Endothelial cell of umbilical vein (primary cell): Measurements from ENCODE around the gene P2RY8. TPM values are rescaled to one million over a fixed set of nuclear protein-coding genes. Genes with fewer than 3 reads are reported as not detected.

Experiments used
- BruUV-seq: library from RNA; stranded (reverse); fragments of 400-500 nt; replicated peaks from 2 replicates; lab custom pipeline; 2021; lab: Mats Ljungman, UMichigan
- CTCF ChIA-PET: fragments of 300-600, 350-600 bp; sonication (Branson Sonifier 250); formaldehyde crosslinking; loops from one replicate; lab custom pipeline; 2021; ENCODE audit warnings: antibody characterized with exemption, inconsistent platforms; lab: Charles Lee
- POLR2A ChIA-PET: fragments of 300-600, 350-600 bp; sonication (Branson Sonifier 250); formaldehyde crosslinking; loops from one replicate; lab custom pipeline; 2021; ENCODE audit warnings: antibody characterized with exemption, inconsistent platforms; lab: Charles Lee
- DNase-seq: peaks from one replicate; pipeline ENCODE4 v3.0.0-alpha.2; 2011; ENCODE audit warnings: low read depth, low spot score
- FAIRE-seq: peaks from 2 replicates; lab custom pipeline; 2011; peaks lifted over from hg19 to GRCh38; lab: Jason Lieb, UNC
- H2AFZ ChIP-seq: 2 replicates; pipeline ENCODE4 v1.6.0; 2012; ENCODE audit warnings: low read depth, low read length, control low read depth, inconsistent platforms
- H3K27ac ChIP-seq: 2 replicates; pipeline ENCODE4 v1.5.1; 2011; ENCODE audit warnings: low read depth, mild to moderate bottlenecking, control low read depth, low read length, moderate library complexity; ENCODE audit not compliant: insufficient read depth
- H3K27me3 ChIP-seq, 2 experiments: 2 replicates each; pipeline versions ENCODE4 v1.6.0 to v1.6.1; 2011; ENCODE audit warnings: low read length in 2 of 2, mixed read lengths in 1 of 2; ENCODE audit not compliant: control insufficient read depth in 2 of 2, insufficient read depth in 2 of 2
- H3K36me3 ChIP-seq, 2 experiments: 2 replicates in 1 of 2; 3 replicates in 1 of 2; pipeline ENCODE4 v1.5.1; 2011; ENCODE audit warnings: low read length in 2 of 2, mild to moderate bottlenecking in 1 of 2, moderate library complexity in 1 of 2; ENCODE audit not compliant: control insufficient read depth in 2 of 2, insufficient read depth in 2 of 2; ENCODE audit errors: extremely low read depth in 1 of 2
- H3K4me1 ChIP-seq: 3 replicates; pipeline ENCODE4 v1.5.1; 2011; ENCODE audit warnings: mild to moderate bottlenecking, low read length; ENCODE audit not compliant: control insufficient read depth, insufficient read depth; ENCODE audit errors: extremely low read depth
- H3K4me2 ChIP-seq: 2 replicates; pipeline ENCODE4 v1.6.1; 2011; ENCODE audit warnings: low read length, control low read depth, mixed read lengths; ENCODE audit not compliant: insufficient read depth
- H3K4me3 ChIP-seq, 3 experiments: fragments of 200-600 bp in 1 of 3; sonication (generic), shearing (Covaris generic) in 1 of 3; replicated peaks in 1 of 3; 2 replicates each; pipeline ENCODE4 v1.5.1; 2011 to 2016; ENCODE audit warnings: control low read depth in 3 of 3, low read length in 3 of 3, mild to moderate bottlenecking in 2 of 3, inconsistent platforms in 1 of 3, low read depth in 1 of 3, moderate library complexity in 1 of 3; ENCODE audit not compliant: insufficient read depth in 1 of 3
- H3K79me2 ChIP-seq: 2 replicates; pipeline ENCODE4 v1.6.0; 2012; ENCODE audit warnings: low read length, inconsistent platforms; ENCODE audit not compliant: control insufficient read depth, insufficient read depth
- H3K9ac ChIP-seq: replicated peaks from 2 replicates; pipeline ENCODE3; 2011; ENCODE audit warnings: low read length, control low read depth; ENCODE audit not compliant: insufficient read depth; ENCODE audit errors: extremely low read depth
- H3K9me1 ChIP-seq: replicated peaks from 3 replicates; pipeline ENCODE4 v1.6.0; 2011; ENCODE audit warnings: mild to moderate bottlenecking, low read length; ENCODE audit not compliant: control insufficient read depth, insufficient read depth; ENCODE audit errors: extremely low read depth
- H3K9me3 ChIP-seq: replicated peaks from 2 replicates; pipeline ENCODE4 v1.5.1; 2012; ENCODE audit warnings: low read length, inconsistent platforms; ENCODE audit not compliant: control insufficient read depth, insufficient read depth
- H4K20me1 ChIP-seq: replicated peaks from 2 replicates; pipeline ENCODE3; 2011; ENCODE audit warnings: mild to moderate bottlenecking, low read length; ENCODE audit not compliant: control insufficient read depth, insufficient read depth; ENCODE audit errors: extremely low read depth
- CTCF ChIP-seq, 2 donors: IDR thresholded peaks; 1 replicate in 1 of 2; 2 replicates in 1 of 2; pipeline ENCODE4 v1.5.1; 2011; ENCODE audit warnings: low read length in 2 of 2, mild to moderate bottlenecking in 2 of 2, moderate library complexity in 2 of 2, control low read depth in 1 of 2, inconsistent platforms in 1 of 2, low read depth in 1 of 2; ENCODE audit not compliant: insufficient read depth in 1 of 2; ENCODE audit errors: extremely low read depth in 1 of 2
- EZH2 ChIP-seq: IDR thresholded peaks from 2 replicates; pipeline ENCODE4 v1.6.1; 2012; ENCODE audit warnings: borderline replicate concordance, low read depth, mild to moderate bottlenecking, moderate library complexity, low read length, inconsistent platforms; ENCODE audit not compliant: severe bottlenecking
- FOS ChIP-seq: IDR thresholded peaks from 2 replicates; pipeline ENCODE4 v1.6.1; 2011; ENCODE audit warnings: mild to moderate bottlenecking, low read length, moderate library complexity, borderline replicate concordance; ENCODE audit not compliant: insufficient read depth
- GATA2 ChIP-seq: IDR thresholded peaks from 2 replicates; pipeline ENCODE4 v1.7.0; 2011; ENCODE audit warnings: low read depth, mild to moderate bottlenecking, moderate library complexity, mixed read lengths, low read length; ENCODE audit not compliant: insufficient read length, insufficient read depth
- JUN ChIP-seq: IDR thresholded peaks from 2 replicates; pipeline ENCODE4 v1.6.1; 2011; ENCODE audit warnings: borderline replicate concordance, low read depth; ENCODE audit not compliant: insufficient read length, insufficient read depth
- MAX ChIP-seq: IDR thresholded peaks from 2 replicates; pipeline ENCODE4 v1.6.1; 2011; ENCODE audit not compliant: insufficient read depth, insufficient read length
- MYC ChIP-seq: IDR thresholded peaks from one replicate; pipeline ENCODE4 v1.6.1; 2011; ENCODE audit warnings: mild to moderate bottlenecking, low read depth, low read length
- POLR2A ChIP-seq: IDR thresholded peaks from 2 replicates; pipeline ENCODE4 v1.6.1; 2012; ENCODE audit warnings: low read depth, mild to moderate bottlenecking, control low read depth, low read length
- POLR2AphosphoS5 ChIP-seq: IDR thresholded peaks from 2 replicates; pipeline ENCODE4 v1.6.1; 2012; ENCODE audit warnings: low read depth, mild to moderate bottlenecking, control low read depth, low read length, moderate library complexity; ENCODE audit not compliant: insufficient read depth
- dilution Hi-C: fragments of 300-500 bp; cut with MboI; formaldehyde crosslinking; loops from one replicate; pipeline ENCODE4 v1.15.0; 2019; ENCODE audit warnings: low sequenced_read_pairs; ENCODE audit not compliant: extremely low pct_ligation_motif_present
- intact Hi-C: fragments of 100-400 bp; cut with micrococcal nuclease; formaldehyde crosslinking; loops from one replicate; pipeline ENCODE4 v1.10.0; 2022
- polyA plus RNA-seq, 4 experiments: library from polyadenylated mRNA; depleted of rRNA in 3 of 4; stranded (reverse) in 3 of 4; unstranded in 1 of 4; fragments of >200 nt; gene quantifications; 2 replicates each; pipeline versions ENCODE4 v1.2.1 to v1.2.3, GENCODE V29; 2011 to 2012; ENCODE audit warnings: missing spikeins in 1 of 4
- total RNA-seq: library from RNA; stranded (reverse); gene quantifications from 2 replicates; pipeline ENCODE4 v1.2.3, GENCODE V29; 2021

The P2RY8 gene
- total and polyA plus RNA-seq, 2 donors (not counting 3 experiments of a cell fraction or from before 2014, with no cell fraction given) = not detected

DNA sequence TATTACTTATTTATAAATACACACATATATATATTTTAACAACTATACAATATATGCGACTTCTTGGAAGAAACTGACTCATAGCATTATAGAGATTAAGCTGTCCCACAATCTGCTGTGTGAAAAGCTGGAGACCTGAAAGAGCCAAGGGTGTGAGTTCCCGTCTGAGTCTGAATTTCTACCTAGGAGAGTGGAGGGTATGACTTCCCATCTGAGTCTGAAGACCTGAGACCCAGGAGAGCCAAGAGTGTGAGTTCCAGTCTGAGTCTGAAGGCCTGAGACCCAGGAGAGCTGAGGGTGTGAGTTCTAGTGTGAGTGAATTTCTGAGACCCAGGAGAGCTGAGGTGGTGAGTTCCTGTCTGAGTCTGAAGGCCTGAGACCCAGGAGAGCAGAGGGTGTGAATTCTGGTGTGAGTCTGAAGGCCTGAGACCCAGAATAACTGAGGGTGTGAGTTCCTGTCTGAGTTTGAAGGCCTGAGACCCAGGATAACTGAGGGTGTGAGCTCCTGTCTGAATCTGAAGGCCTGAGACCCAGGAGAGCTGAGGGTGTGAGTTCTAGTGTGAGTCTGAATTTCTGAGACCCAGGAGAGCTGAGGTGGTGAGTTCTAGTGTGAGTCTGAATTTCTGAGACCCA is 8.9 kb upstream of the P2RY8 start:
- ChIA-PET CTCF (no interaction called here), POLR2A (no interaction called here)
- no peak overlapping the region for H3K9ac ChIP-seq
- H2AFZ ChIP-seq = no peak overlapping the region
- no peaks in the 10 kb centered on the region for H3K36me3 ChIP-seq
- no TSS peak for BruUV-seq
- DNase-seq (no peak), FAIRE-seq (no peak)
- no peaks in the 10 kb centered on the region for H3K27me3 ChIP-seq
- intact Hi-C loops (no loop called here), dilution Hi-C loops (no loop called here)
- H3K27ac ChIP-seq = no peak overlapping the region
- no peaks in the 10 kb centered on the region for H3K4me1 ChIP-seq
- H4K20me1 ChIP-seq = no peaks in the 10 kb centered on the region
- H3K79me2 ChIP-seq = no peaks in the 10 kb centered on the region
- no peak overlapping the region for H3K4me3 ChIP-seq
- H3K9me1 ChIP-seq = no peaks in the 10 kb centered on the region
- H3K9me3 ChIP-seq = no peaks in the 10 kb centered on the region
- H3K4me2 ChIP-seq = no peak overlapping the region
- TF ChIP-seq JUN (no peak), CTCF (IDR thresholded peaks at IDR 0.05; ENCODE audit: extremely low read depth in 1 of 2, insufficient read depth in 1 of 2, low read depth in 1 of 2, low read length in 2 of 2) (no peak), MYC (no peak), GATA2 (no peak), POLR2AphosphoS5 (no peak), POLR2A (no peak), FOS (no peak), EZH2 (no peak), MAX (no peak)
